Esophagus mucosa (tissue), 1 donor: ENCODE data around the gene PCCA. TPM values are rescaled to one million over a fixed set of nuclear protein-coding genes. Genes with fewer than 3 reads are reported as not detected.
A peak's percentile ranks its signal among the peaks of the same experiment; 100 is the strongest.
"Not testable (repeated sequence)": the region's sequence is repeated elsewhere in the genome, so short reads cannot be mapped to it uniquely, and the experiment has no call there.

ENCODE experiments used
- ATAC-seq: fragments of 200-7000 bp; cut with Tn5 transposase; one replicate; pipeline ENCODE4 v1.9.1; 2020
- total RNA-seq: library from RNA; stranded (reverse); gene quantifications from one replicate; pipeline ENCODE4 v1.2.4, GENCODE V29; 2023
- donor health status: DM: yes; HTN: yes; CAD: no.

PCCA gene, protein sequence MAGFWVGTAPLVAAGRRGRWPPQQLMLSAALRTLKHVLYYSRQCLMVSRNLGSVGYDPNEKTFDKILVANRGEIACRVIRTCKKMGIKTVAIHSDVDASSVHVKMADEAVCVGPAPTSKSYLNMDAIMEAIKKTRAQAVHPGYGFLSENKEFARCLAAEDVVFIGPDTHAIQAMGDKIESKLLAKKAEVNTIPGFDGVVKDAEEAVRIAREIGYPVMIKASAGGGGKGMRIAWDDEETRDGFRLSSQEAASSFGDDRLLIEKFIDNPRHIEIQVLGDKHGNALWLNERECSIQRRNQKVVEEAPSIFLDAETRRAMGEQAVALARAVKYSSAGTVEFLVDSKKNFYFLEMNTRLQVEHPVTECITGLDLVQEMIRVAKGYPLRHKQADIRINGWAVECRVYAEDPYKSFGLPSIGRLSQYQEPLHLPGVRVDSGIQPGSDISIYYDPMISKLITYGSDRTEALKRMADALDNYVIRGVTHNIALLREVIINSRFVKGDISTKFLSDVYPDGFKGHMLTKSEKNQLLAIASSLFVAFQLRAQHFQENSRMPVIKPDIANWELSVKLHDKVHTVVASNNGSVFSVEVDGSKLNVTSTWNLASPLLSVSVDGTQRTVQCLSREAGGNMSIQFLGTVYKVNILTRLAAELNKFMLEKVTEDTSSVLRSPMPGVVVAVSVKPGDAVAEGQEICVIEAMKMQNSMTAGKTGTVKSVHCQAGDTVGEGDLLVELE
- total RNA-seq, result 23.0 TPM

DNA sequence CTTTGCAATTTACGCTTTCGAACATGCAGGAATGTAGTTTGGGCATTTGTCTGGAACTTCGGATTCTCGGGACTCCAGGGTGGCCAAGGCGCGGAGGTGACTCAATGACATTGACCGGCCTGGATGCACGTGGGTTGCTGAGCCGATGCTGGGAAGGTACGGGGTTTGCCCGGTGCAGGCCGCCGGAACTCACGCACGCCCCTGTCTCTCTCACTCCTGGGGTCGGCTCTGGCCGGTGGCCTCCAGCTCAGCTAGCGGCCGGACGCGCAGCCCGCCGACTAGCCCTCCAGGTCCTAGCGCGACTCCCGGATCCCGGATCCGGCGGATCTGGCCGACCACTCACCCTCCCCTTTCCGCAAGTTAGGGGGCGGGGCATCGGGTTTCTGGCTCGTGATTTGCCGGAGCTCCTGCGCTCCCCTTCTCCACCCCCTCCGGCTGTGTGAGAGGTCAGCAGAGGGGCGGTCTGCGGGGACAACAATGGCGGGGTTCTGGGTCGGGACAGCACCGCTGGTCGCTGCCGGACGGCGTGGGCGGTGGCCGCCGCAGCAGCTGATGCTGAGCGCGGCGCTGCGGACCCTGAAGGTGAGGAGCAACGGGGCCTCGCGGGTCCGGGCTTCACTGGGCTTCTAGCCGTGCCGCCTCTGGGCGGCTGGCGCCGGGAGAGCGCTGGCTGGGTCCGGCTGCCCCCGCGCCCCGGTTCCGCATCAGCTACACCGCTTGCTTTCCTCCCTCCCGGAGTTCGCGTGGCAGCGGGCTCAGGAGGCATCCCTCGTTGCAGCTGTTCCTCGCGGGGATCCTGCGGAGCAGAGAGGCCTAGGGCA, at the start of gene PCCA:
Gene PCCA, plus strand, starts transcription at position 450 of the 821 bp plus-strand sequence. Its CDS starts 28 bp downstream, at position 478.
- ATAC-seq, result peak; percentile 91

DNA sequence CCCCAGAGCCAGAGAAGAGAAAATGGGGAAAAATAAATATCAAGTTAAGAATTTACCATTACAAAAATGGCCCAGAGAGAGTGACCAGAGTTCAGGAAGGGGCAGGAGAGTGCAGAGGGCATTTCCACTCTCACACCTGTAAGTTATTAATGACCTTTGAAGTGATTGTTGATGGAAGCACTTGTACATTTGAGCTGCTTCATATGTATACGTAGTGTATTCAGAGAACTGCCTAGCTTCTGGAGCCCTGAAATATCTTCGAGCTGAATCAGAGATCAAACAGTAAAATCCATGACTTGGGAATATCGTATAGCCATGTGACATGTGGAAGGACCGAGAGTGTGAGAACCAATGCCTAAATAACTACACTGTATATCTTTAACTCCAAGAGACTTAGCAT, 49.2 kb upstream of the PCCA start:
- ATAC-seq, result no peak

DNA sequence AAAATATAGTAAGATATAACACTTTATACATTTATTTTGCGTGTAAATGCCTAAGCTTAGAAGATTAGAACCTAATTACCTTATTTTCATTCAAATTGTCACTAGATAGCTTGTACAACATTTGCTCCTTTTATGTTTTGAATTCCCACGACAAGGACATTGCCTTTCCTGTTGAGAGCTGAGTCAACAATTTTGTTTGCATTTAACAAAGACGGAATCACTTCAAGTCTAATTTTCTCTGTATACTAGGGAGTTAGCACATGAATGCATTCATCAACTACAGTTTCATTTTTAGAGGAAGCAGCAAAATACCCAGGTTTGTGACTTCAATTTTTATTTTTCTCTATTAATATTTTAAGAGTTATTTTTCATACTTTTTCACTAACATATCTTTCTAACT, 48.7 kb upstream of the PCCA start:
- no peak for ATAC-seq

DNA sequence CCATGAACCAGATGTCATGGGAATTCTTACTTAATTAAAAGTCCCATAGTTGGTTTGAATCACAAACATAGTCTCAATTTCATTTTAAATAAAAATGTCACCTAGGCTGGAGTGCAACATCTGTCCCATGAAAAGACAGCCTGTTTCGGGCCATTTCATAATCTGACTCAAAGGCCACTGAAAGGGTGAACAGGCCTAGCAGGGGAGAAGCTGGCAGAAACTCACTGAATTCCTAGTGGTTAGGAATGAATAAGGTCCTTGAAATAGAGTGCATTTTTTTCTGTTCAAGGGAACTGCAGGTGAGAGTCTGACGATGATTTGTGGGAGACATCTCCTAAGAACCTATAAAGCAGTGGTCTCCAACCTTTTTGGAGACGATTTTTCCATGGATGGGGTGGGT, 44.0 kb upstream of the PCCA start:
- ATAC-seq, result no peak

DNA sequence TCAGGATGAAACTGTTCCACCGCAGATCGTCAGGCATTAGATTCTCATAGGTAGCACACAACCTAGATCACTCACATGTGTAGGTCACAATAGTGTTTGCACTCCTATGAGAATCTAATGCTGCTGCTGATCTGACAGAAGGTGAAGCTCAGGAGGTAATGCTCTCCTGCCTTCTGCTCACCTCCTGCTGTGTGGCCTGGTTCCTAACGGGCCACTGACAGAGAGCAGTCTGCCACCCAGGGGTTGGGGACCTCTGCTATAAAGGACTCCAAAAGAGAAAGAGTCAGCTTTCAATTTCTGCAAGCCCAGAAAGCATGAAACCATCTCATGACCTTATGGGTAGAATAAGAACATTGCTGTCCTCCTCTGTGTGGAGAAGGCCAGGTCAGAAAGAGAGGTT, 43.5 kb upstream of the PCCA start:
- no peak for ATAC-seq

DNA sequence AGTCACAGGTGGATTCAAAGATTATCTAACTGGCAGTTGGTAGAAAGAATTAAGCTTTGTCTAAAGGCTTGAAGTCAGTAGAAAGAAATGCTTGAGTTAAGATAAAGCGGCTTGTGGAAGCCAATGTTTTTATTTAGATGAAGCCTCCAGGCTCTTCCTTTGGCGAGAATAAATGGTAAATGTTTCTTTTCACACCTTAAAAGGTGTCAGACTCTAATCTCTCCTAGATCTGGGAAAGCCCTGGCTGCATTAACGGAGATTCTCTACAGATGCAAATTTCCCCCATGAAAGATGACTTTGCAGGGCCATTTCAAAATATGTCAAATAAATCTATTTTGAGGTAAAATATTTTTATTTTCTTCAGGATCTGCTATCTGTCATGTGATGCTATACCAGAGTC, 37.8 kb upstream of the PCCA start:
- ATAC-seq, result no peak

DNA sequence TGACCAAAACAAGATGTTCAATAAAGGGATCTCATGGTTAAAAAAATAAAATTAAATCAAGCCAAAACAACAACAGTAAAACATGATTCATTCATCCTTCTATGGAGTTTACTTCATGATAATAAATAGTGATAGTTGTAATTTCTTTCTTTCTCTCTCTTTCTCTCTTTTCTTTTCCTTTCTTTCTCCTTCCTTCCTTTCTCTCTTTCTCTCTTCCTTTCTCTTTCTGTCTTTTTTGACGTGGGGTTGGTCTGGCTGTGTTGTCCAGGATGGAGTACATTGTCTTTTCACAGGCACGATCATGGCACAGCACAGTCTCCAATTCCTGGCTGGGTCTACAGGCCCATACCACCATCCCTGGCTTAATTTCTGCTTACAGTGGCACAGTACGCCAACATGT, 29.1 kb upstream of the PCCA start:
- no peak for ATAC-seq

DNA sequence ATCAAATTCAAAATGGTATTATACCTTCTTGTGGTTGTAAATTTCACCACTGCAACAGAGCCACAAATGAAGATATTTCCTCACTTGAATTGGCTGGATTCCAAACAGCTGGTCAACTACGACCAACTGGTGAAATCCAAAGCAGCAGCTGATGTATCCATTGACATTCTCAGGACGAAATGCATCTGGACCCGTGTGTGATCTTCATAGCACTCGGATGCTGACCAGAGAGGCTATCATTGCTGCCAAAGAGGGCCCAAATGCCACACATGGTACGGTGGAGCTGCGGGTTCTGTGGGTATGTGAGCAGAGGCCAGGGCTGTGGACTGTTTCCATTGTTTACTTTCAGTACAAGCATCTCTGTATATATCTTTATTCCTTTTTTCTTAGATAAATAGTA, 25.6 kb upstream of the PCCA start:
- ATAC-seq, result no peak

DNA sequence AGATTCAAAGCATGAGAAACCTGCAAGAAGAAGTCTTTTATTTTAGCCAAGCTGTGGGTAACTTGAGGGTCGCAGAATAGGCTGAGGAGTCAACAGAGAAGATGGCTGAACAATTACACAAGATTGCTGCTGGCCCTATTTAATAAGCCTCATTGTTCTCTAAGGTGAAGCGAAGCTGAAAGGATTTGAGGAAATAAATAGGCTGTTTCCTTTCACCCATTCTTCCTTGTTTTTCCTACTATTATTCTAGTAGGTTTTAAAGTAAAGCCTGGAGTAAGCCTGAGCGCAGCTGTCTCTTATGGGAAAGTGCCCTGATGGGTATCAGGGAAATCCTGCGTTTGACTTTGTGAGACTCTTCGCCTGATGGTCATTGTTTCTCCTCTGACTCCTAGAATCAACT, 25.0 kb upstream of the PCCA start:
- ATAC-seq, result no peak

DNA sequence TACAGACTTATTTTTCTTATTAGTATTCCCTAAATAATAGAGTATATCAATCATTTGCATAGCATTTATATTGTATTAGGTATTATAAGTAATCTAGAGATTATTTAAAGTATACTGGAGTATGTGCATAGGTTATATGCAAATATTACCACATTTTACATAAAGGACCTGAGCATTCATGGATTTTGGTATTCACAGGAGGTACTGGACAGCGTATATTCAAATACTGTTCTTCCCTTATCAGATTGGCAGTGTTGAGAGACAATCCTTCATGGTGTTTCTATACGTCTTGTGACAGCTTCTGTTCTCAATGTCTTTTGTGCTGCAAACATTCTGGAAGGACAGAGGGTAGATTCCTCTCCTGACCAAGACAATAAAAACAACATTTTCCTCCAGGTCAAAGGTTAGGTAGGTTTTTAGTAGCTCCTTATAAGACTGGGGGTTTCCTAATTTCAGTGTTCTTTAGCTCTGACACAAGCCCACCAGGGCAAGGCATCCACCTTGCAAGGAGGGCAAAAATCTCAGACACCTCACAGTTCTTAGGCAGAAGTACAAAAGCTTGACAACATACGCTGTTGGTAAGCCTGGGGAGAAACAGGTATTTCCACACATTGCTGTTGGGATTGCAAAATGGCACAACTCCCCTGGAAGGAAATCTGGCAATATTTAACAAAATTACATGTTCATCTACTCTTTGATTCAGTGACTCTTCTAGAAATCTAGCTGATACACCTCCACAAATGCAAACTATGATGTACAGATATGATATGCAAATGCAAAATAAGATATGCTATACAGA, 20.6 kb upstream of the PCCA start:
- ATAC-seq, result peak; percentile 44

DNA sequence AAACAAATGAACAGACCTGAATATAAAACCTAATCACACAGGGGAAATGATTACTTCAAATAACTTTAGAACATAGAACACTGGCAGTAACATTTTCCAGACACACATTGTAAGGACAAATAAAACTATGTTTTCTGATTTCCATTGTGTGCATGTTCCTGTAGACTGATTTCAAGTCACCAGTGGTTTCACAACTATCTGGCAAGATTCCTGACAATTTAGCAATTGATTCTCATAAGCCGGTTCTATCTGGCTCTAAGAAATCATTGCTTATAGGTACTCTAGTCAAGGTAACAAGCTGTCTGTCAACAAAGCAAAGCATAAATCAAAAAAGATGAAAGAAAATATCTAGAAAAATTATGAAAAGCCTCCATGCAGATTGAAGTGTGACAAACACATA, 19.6 kb upstream of the PCCA start:
- peak; percentile 84 for ATAC-seq

DNA sequence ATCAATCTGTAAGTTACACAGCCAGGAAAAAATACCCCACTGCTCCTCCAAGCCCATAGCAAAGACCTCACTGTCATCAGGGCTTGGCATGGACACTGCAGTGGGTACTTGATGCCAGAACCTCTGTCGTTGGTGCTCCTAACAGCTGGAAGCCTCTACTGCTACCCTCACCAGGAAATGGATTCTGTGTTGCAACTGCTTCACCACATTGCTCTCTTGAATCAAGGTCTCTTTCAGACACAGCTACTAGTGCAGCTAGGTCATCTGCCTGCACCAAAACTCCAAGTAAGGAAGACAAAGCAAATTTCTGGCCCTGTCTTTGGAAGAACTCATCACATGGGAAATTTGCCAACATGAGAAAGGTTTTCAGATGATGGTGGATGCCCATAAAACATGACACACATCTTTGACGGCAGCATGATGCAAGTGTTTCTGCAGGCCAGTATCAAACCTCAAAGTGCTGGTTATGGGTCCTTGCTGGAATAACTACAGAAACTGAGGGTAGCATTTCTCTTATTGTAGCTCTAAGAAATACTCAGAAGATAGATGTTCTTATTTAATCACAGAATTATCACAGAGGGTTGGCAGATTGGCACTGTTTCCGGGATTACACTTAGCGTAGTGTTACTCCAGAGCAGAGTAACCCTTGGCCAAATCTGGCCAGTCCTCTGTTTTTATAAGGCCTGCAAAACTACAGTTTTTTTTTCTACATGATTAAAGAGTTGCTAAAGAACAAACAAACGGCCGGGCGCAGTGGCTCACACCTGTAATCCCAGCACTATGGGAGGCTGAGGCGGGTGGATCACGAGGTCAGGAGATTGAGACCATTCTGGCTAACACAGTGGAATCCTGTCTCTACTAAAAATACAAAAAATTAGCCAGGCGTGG, 12.9 kb upstream of the PCCA start:
- ATAC-seq, result no peak

DNA sequence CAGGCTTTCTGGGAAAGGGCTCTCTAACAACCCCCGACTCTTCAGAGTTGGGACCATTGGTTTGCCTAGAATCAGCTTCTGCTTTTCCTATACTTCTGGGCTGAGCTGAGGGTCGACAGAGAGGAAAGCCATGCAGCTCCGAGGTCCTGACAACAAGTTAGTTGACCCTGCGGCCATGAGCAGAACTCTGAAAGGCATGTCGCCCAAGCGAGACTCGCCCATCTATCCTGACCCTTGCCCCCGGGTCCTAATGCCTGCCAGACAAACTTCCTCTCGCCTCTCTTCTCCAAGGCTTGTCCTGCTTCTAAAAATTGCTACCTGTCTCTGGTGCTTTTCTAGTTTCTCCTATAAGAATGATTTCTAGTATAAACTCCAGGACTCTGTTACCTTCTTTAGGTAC, 9.9 kb upstream of the PCCA start:
- ATAC-seq, result not testable (repeated sequence)

DNA sequence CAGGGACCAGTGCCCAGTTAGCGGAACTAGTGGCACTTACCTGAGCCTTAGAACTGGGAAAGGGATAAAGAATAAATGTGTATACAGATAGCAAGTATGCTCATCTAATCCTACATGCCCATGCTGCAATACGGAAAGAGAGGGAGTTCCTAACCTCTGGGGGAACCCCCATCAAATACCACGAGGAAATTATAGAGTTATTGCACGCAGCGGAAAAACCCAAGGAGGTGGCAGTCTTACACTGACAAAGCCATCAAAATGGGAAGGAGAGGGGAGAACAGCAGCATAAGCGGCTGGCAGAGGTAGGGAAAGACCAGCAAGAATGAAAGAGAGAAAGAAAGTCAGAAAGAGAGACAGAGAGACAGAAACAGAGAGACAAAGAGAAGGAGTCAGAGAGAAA, 5.5 kb upstream of the PCCA start:
- ATAC-seq, result not testable (repeated sequence)

DNA sequence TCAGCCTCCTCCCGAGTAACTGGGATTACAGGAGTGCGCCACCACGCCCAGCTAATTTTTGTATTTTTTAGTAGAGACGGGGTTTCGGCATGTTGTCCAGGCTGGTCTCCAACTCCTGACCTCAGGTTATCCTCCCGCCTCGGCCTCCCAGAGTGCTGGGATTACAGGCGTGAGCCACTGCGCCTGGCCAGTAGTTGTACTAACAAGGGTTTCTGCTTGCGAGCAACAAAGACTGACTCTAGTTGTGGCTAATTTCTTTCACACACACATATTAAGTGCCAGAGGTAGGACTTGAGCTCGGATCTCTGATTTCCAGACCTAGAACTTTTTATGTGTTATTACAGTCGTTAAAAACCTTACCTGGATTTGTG, 635 bp upstream of the PCCA start:
- no peak for ATAC-seq

DNA sequence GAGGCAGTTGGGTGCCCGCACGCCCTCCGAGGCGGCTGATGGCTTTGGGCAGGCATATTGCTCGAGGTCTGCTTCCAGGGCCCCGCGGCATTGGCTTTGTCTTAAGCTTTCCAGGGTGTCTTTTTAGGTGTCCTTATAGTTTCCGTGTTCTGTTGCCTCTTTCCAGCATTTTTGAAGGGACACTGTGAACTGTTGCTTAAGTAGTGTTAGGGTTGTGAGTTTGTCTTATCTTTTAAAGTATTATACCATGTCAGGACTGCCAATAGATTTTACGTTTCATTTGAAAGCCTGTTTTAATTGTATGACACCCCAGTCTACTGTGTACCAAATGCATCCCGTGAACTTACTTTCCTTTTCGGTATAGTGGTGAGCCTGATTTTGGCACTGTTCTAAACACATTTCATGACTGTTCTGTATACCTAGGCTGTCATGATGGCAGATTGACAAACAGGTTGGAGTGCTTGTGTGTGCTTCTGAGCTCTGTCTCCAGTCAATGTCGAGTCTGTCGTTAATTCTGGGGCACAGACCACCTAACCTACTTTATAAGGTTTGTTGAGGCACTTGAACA, 656 bp downstream of the PCCA start:
- peak; percentile 78 for ATAC-seq

DNA sequence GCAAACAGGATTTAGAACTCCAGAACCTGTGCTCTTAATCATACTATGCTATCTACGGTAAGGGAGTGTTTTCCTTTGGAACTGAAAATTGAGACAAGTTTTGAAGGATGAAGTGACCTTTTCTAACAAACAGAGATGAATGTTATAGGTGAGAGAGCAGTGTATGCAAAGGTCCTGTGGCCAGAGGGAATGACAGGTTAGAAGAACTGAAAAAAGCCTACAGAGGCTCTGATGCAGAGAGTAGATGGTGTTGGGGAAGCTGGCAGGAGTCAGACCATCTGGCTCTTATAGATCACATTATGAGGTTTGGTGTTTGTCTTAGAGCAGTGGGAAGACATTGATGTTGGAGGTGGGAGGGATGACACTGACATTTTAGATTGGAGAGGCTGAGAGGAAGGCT, 2.0 kb downstream of the PCCA start:
- ATAC-seq, result no peak

DNA sequence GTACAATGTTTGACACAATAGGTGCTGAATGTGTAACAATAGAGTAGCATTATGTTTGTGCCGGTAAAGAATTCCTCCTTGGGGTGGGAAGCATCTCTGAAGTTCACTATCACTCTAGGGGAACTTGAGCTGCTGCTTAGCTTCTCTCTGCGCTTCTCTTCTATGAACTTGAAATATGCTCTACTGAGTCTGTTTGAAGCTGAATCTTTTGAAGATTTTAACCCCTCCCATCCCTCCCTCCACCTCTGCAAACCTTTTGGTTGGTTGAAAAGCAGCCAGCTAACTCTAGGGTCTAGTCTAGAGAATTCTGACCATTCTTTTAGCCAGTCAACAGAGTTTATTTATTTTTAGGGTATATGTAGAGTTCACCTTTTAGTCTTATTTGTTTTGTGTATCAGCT, 2.5 kb downstream of the PCCA start:
- no peak for ATAC-seq

DNA sequence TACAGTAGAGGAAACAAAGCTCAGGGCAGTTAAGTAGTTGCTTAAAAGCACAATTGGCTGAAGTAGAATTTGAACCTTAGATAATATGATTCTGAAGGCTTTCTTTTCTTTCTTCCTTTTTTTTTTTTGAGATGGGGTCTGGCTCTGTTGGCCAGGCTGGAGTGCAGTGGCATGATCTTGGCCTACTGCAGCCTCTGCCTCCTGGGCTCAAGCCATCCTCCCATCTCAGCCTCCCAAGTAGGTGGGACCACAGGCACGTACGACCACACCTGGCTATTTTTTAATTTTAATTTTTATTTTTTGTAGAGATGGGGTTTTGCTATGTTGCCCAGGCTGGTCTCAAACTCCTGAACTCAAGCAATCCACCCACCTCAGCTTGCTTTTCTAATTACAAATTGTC, 3.4 kb downstream of the PCCA start:
- ATAC-seq, result not testable (repeated sequence)

DNA sequence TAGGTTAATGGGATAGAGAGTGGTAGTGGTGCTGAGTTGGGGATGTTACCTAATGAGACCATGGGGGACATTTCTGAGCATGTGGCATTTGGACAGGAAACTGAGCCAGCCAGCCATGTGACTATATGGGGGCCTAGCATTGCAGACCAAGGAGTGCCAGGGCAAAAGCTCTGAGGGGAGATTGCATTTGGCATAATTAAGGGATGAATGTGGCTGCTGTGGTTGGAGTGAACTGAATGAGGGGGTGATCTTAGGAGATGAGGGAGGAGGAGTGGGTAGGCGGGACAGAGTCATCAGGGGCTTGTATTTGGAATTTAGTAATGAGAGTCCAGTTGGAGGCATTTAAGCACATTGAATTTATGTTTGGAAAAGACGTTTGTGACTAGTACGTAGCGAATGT, 6.6 kb downstream of the PCCA start:
- ATAC-seq, result no peak

DNA sequence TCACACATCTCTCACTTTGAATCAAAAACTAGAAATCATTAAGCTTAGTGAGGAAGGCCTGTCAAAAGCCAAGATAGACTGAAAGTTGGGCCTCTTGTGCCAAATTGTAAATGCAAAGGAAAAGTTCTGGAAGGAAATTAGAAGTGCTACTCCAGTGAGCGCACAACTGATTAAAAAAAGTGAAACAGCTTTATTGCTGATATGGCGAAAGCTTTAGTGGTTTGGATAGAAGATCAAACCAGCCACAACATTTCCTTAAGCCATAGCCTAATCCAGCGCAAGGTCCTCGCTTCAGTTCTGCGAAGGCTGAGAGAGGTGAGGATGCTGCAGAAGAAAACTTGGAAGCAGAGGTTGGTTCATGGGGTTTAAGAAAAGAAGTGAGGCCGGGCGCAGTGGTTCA, 7.6 kb downstream of the PCCA start:
- no peak for ATAC-seq
